ENCODE results near the gene GABRA5.

GABRA5 gene

DNA sequence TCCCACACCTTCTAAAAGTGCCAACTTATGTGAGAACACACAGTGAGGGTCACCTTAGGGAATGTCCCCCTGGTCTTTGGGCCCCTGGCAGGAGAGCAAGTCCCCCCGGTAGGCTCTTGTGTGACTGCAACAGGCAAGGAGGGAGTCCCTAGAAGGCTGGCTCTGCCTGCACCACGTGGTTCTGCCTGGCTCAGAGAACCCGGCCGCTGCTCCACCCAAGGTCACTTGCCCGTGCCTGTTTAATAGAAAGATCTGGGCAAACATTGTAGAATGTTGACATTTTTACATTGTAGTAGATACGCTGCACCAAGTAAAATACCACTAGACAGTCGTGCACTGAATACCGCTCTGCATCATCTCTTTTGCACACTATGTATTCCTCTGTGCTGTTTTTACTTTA, 21.9 kb downstream of the GABRA5 start:
- TF ChIP-seq, protein P1, sequence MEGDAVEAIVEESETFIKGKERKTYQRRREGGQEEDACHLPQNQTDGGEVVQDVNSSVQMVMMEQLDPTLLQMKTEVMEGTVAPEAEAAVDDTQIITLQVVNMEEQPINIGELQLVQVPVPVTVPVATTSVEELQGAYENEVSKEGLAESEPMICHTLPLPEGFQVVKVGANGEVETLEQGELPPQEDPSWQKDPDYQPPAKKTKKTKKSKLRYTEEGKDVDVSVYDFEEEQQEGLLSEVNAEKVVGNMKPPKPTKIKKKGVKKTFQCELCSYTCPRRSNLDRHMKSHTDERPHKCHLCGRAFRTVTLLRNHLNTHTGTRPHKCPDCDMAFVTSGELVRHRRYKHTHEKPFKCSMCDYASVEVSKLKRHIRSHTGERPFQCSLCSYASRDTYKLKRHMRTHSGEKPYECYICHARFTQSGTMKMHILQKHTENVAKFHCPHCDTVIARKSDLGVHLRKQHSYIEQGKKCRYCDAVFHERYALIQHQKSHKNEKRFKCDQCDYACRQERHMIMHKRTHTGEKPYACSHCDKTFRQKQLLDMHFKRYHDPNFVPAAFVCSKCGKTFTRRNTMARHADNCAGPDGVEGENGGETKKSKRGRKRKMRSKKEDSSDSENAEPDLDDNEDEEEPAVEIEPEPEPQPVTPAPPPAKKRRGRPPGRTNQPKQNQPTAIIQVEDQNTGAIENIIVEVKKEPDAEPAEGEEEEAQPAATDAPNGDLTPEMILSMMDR (IDR thresholded peaks at IDR 0.05): no peak
- no peak for TF ChIP-seq ZFX (IDR thresholded peaks at IDR 0.05; ENCODE audit: borderline replicate concordance)
- no peak overlapping the region for H3K27ac ChIP-seq

DNA sequence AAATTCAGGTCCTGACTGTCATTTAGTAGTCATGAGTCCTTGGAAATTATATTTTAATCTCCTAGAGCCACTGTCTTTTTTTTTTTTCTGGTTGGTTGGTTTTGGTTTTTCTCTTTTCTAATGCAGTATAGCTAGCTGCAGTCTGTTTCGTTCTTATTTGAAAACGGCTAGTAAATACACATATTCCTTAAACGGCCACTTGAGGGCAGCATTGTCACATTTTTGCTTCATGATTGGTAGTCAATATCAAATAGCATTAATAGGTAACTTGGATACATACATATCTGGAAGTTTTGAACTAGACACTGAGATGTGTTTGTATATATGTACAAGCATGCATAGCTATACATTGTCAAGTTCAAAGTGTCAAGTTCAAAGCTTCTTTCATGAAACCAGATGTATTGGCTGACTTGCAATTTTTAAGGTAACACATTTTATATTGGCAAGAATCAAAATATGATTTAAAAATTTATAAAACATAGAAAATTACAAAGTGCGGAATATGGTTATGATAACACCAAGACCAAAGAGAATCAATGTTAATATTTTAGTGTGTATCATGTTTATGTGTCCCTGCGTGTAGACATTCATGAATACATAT, 22.5 kb downstream of the GABRA5 start:
- no peak overlapping the region for H3K27ac ChIP-seq
- TF ChIP-seq ZFX (IDR thresholded peaks at IDR 0.05; ENCODE audit: borderline replicate concordance): no peak
- TF ChIP-seq, protein P1 (IDR thresholded peaks at IDR 0.05): peak; percentile 75

DNA sequence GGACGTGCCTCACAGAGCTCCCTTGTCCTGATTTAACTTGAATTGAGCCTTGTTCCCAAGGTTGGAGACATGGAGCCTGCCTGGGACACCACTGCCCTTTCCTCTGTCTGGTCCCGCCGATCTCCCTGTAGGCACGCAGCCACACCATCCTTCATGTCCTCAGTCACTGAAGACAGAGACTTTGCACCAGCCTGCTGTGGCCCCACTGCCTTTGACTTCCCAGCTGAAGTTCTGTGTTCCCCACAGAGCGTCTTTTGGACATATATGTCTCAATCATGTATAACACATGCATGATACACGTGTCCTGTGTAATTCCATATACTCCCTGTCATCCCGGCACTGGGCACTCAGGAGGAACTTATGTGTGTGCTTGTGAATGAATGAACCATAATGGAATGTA, 23.6 kb downstream of the GABRA5 start:
- H3K27ac ChIP-seq: no peak overlapping the region
- TF ChIP-seq, protein P1 (IDR thresholded peaks at IDR 0.05): no peak
- TF ChIP-seq ZFX (IDR thresholded peaks at IDR 0.05; ENCODE audit: borderline replicate concordance): no peak

DNA sequence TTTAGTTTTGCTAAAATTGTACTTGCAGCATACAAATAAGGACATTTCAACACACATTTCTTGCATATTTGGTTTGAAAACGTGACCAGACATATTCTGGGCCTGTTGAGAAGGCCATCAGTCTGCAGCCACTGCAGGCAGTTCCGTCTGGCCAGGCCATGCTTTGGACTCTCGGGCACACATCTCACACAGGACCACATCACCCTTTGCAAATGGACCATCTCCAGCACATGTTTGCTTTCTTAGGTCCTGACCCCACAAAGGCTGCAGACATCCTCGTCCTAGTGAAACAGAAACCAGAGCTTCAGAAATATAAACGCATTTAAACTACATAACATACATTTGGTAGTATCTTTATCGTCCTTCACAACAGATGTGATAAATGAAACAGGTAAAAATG, 24.1 kb downstream of the GABRA5 start:
- TF ChIP-seq, protein P1 (IDR thresholded peaks at IDR 0.05): no peak
- TF ChIP-seq ZFX (IDR thresholded peaks at IDR 0.05; ENCODE audit: borderline replicate concordance): no peak
- no peak overlapping the region for H3K27ac ChIP-seq

DNA sequence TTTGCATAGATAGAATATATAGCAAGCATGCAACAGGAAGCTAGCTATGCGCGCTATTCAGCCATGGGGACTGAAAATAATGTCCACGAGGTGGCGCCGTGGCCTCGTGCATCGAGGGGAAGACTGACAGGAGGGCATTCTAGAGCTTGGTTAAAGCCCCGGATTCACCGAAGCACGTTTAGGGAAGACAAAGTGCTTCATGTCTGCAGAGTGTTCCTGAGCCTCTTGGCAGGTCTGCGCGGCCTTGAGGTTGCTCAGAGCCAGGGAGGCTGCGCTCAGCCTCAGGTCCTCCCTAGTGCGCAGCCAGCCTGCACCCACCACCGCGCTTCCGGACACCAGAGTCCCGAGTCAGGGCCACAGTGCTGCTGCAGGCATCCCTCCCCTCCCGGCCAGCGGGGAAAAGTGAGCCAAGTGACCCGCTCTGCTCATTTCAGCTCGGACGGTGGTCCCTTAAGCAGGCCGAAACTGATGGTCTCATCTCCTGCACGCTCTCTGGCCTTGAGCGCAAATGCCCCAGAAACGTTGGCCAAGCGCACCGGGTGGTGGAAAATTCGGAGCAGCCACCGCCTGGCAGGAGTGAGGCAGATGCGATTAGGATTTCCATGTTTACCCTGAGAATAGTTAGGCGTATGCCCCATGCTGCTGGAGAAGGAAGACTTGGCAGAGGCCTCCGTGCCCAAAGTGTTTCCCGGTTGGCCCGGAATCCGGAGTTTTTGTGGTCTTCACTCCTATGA, 24.8 kb downstream of the GABRA5 start:
- TF ChIP-seq ZFX (IDR thresholded peaks at IDR 0.05; ENCODE audit: borderline replicate concordance): no peak
- TF ChIP-seq, protein P1 (IDR thresholded peaks at IDR 0.05): peak; percentile 87

DNA sequence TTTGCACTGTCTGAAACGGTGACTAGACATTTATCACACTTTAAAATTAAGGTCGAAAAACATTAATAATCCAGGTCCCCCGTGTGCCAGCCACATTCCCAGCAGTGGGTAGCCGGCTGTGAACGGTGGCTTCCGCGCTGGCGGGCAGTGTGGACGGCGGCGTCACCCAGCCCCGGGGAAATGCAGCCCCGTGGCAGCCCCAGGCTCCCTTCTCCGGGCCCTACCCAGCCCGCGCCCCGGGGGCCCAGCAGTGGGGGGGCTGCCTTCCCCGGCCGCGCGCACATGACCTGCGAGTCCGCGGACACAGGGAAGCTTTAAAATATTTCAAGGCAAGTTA, 25.3 kb downstream of the GABRA5 start:
- TF ChIP-seq, protein P1 (IDR thresholded peaks at IDR 0.05): no peak
- TF ChIP-seq ZFX (IDR thresholded peaks at IDR 0.05; ENCODE audit: borderline replicate concordance): no peak
- H3K27ac ChIP-seq: no peak overlapping the region

More for the DNA sequence above, 24.8 kb downstream of the GABRA5 start:
- H3K27ac ChIP-seq: no peak overlapping the region

DNA sequence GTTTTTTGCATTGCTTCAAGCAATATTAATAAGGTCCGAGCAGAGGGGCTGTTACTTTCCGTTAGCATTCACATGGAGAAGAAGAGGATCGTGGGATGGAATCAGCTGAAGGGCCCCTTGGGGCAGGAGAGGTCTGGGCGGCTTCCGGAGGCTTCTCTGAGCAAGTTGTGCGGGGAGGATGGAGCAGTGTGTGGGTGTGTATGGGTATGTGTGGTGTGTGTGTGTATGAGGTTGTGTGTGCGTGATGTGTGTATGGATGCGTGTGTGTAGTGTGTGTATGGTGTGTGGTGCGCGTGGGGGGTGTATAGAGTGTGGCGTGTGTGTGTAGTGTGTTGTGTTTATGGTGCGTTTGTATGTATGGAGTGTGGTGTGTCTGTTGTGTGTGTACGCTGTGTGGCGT, 25.8 kb downstream of the GABRA5 start:
- TF ChIP-seq, protein P1 (IDR thresholded peaks at IDR 0.05): no peak
- no peak for TF ChIP-seq ZFX (IDR thresholded peaks at IDR 0.05; ENCODE audit: borderline replicate concordance)
- no peak overlapping the region for H3K27ac ChIP-seq
